OCI-LY1 (cell line): Measurements from ENCODE around the gene ARID5B.

ENCODE experiments used
- H2AFZ ChIP-seq: fragments of 200-600 bp; sonication (generic), shearing (Covaris generic); 2 replicates; pipeline ENCODE4 v1.6.0; 2014; ENCODE audit warnings: antibody characterized with exemption, mild to moderate bottlenecking, low read length
- H3F3A ChIP-seq: fragments of 200-600 bp; sonication (generic), shearing (Covaris generic); 2 replicates; pipeline ENCODE4 v1.6.0; 2014; ENCODE audit warnings: mild to moderate bottlenecking, antibody characterized with exemption, low read length, moderate library complexity; ENCODE audit not compliant: insufficient read depth
- H3K27ac ChIP-seq: fragments of 200-600 bp; sonication (generic); 2 replicates; pipeline ENCODE4 v1.5.1; 2014; ENCODE audit warnings: low read length, mixed run types, mild to moderate bottlenecking, low read depth; ENCODE audit not compliant: poor library complexity, severe bottlenecking
- H3K27me3 ChIP-seq: fragments of 200-600 bp; sonication (generic); 2 replicates; pipeline ENCODE4 v1.6.0; 2014; ENCODE audit warnings: antibody characterized with exemption, mild to moderate bottlenecking, low read length, moderate library complexity; ENCODE audit not compliant: insufficient read depth
- H3K36me3 ChIP-seq: fragments of 200-600 bp; sonication (generic); 2 replicates; pipeline ENCODE4 v1.6.1; 2014; ENCODE audit warnings: mild to moderate bottlenecking, antibody characterized with exemption, low read length, moderate library complexity, mixed read lengths; ENCODE audit not compliant: insufficient read depth
- H3K4me1 ChIP-seq: fragments of 200-600 bp; sonication (generic); 2 replicates; pipeline ENCODE4 v1.5.1; 2014; ENCODE audit warnings: mild to moderate bottlenecking, low read length, moderate library complexity; ENCODE audit not compliant: insufficient read depth, severe bottlenecking
- H3K4me2 ChIP-seq: fragments of 200-600 bp; sonication (generic), shearing (Covaris generic); 2 replicates; pipeline ENCODE4 v1.6.1; 2014; ENCODE audit warnings: low read length
- H3K4me3 ChIP-seq: fragments of 200-600 bp; sonication (generic); 2 replicates; pipeline ENCODE4 v1.5.1; 2014; ENCODE audit warnings: low read length, low read depth, mild to moderate bottlenecking, mixed read lengths; ENCODE audit not compliant: poor library complexity, severe bottlenecking
- H3K79me2 ChIP-seq: fragments of 200-600 bp; shearing (Covaris generic); 2 replicates; pipeline ENCODE4 v1.6.1; 2016; ENCODE audit warnings: mixed run types, low read length, mixed read lengths; ENCODE audit not compliant: insufficient read depth
- H3K9ac ChIP-seq: fragments of 200-600 bp; sonication (generic), shearing (Covaris generic); 2 replicates; pipeline ENCODE4 v1.6.1; 2014; ENCODE audit warnings: mild to moderate bottlenecking, low read length, mixed read lengths
- H3K9me2 ChIP-seq: fragments of 200-600 bp; sonication (generic), shearing (Covaris generic); 2 replicates; pipeline ENCODE4 v1.6.1; 2014; ENCODE audit warnings: low read depth, mild to moderate bottlenecking, low read length, mixed read lengths
- H3K9me3 ChIP-seq: fragments of 200-600 bp; shearing (Covaris generic); 2 replicates; pipeline ENCODE4 v1.6.1; 2014; ENCODE audit warnings: low read length, mixed read lengths
- H4K20me1 ChIP-seq: fragments of 200-600 bp; sonication (generic), shearing (Covaris generic); 2 replicates; pipeline ENCODE4 v1.6.0; 2016; ENCODE audit warnings: mild to moderate bottlenecking, low read length; ENCODE audit not compliant: insufficient read depth
- EZH2 ChIP-seq: fragments of 200-600 bp; sonication (generic), shearing (Covaris generic); IDR thresholded peaks from 2 replicates; pipeline ENCODE4 v1.8.0; 2017; ENCODE audit warnings: borderline replicate concordance, mixed run types, mild to moderate bottlenecking, antibody characterized with exemption, low read length, moderate library complexity, mixed read lengths
- TF ChIP-seq, protein P1 (sequence below): fragments of 200-600 bp; sonication (generic), shearing (Covaris generic); IDR thresholded peaks from 2 replicates; pipeline ENCODE4 v1.5.1; 2017; ENCODE audit warnings: mild to moderate bottlenecking, antibody characterized with exemption, low read length, moderate library complexity, mixed read lengths

Gene ARID5B

DNA sequence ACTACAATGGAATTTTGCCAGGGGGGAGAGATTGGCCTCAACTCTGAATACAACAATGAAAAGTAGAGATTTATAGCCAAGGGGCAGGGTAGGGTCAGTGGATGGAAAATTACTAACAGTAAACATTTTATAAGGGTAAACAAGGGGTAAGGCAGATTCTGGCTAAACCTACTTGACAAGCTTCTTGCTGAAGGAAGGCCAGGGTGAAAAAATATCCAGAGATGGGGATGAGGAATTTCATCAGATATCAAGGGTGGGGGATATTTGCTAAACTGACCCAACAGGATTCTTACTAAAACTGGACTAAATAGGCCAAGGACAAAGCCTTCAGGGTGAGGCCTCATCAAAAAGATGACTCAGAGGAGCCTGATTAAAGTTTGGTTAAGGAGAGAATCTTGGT, 210.8 kb downstream of the ARID5B start:
- Histone ChIP-seq H3K4me1 (peaks cover 33% of the 10 kb centered on the region), H3K27me3 (no peaks in the 10 kb centered on the region), H3K4me2 (no peak overlapping the region), H3K9me3 (no peaks in the 10 kb centered on the region), H3K27ac (no peak overlapping the region), H3F3A (0 out of 2 replicates have a peak, but pooled peaks cover 5% of the 10 kb centered on the region), H2AFZ (no peak overlapping the region), H4K20me1 (no peaks in the 10 kb centered on the region), H3K36me3 (no peaks in the 10 kb centered on the region), H3K4me3 (no peak overlapping the region), H3K79me2 (no peaks in the 10 kb centered on the region), H3K9ac (no peak overlapping the region), H3K9me2 (no peaks in the 10 kb centered on the region)
- TF ChIP-seq EZH2, result no peak
- TF ChIP-seq, protein P1, sequence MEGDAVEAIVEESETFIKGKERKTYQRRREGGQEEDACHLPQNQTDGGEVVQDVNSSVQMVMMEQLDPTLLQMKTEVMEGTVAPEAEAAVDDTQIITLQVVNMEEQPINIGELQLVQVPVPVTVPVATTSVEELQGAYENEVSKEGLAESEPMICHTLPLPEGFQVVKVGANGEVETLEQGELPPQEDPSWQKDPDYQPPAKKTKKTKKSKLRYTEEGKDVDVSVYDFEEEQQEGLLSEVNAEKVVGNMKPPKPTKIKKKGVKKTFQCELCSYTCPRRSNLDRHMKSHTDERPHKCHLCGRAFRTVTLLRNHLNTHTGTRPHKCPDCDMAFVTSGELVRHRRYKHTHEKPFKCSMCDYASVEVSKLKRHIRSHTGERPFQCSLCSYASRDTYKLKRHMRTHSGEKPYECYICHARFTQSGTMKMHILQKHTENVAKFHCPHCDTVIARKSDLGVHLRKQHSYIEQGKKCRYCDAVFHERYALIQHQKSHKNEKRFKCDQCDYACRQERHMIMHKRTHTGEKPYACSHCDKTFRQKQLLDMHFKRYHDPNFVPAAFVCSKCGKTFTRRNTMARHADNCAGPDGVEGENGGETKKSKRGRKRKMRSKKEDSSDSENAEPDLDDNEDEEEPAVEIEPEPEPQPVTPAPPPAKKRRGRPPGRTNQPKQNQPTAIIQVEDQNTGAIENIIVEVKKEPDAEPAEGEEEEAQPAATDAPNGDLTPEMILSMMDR, result no peak

DNA sequence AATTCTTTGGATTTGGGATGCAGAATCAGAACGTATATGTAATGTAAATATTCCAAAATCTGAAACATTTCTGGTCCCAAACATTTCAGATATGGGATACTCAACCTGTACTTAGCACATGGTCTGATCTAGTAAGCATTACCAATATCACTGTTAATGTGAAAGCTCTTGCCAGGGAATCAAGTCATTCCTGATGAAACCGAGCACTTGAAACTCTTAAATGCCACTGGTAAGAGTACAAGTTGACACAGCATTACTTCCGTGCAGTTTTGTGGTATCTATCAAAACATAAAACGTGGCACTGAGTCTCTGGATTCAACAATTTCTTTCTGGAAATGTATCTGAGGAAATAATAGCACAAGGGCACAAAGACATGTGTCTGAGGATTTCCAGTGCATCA, 211.5 kb downstream of the ARID5B start:
- no peak overlapping the region for H2AFZ ChIP-seq
- no peak overlapping the region for H3K4me2 ChIP-seq
- no peak overlapping the region for H3K9ac ChIP-seq
- H3K9me2 ChIP-seq, result no peaks in the 10 kb centered on the region
- no peak for TF ChIP-seq EZH2
- TF ChIP-seq, protein P1, result no peak
- no peaks in the 10 kb centered on the region for H3K36me3 ChIP-seq
- H3K9me3 ChIP-seq, result no peaks in the 10 kb centered on the region
- H4K20me1 ChIP-seq, result no peaks in the 10 kb centered on the region
- no peak overlapping the region for H3K27ac ChIP-seq
- H3K4me3 ChIP-seq, result no peak overlapping the region
- H3K27me3 ChIP-seq, result no peaks in the 10 kb centered on the region
- H3F3A ChIP-seq, result 0 out of 2 replicates have a peak, but pooled peaks cover 5% of the 10 kb centered on the region
- no peaks in the 10 kb centered on the region for H3K79me2 ChIP-seq
- H3K4me1 ChIP-seq, result peaks cover 33% of the 10 kb centered on the region

DNA sequence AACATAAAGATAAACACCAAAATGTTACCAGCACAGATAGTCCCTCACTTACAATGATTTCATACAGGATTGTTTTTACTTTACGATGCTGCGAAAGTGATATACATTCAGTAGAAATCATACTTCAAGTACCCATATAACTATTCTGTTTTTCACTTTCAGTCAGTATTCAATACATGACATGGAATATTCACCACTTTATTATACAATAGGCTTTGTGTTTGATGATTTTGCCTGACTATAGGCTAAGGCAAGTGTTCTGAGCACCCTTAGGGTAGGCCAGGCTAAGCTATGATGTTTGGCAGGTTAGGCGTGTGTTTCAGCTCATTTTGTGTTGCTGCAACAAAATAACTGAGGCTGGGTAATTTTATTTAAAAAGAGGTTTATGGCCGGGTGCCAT, 212.2 kb downstream of the ARID5B start:
- no peak overlapping the region for H3K4me2 ChIP-seq
- H3K36me3 ChIP-seq, result no peaks in the 10 kb centered on the region
- TF ChIP-seq, protein P1, result no peak
- TF ChIP-seq EZH2, result no peak
- no peaks in the 10 kb centered on the region for H3K79me2 ChIP-seq
- peaks cover 29% of the 10 kb centered on the region for H3K4me1 ChIP-seq
- H2AFZ ChIP-seq, result no peak overlapping the region
- H3K9me3 ChIP-seq, result no peaks in the 10 kb centered on the region
- no peaks in the 10 kb centered on the region for H3K9me2 ChIP-seq
- no peaks in the 10 kb centered on the region for H4K20me1 ChIP-seq
- H3K9ac ChIP-seq, result no peak overlapping the region
- no peak overlapping the region for H3K4me3 ChIP-seq
- H3K27ac ChIP-seq, result no peak overlapping the region
- no peaks in the 10 kb centered on the region for H3K27me3 ChIP-seq
- 0 out of 2 replicates have a peak, but pooled peaks cover 5% of the 10 kb centered on the region for H3F3A ChIP-seq
